HepG2 (cell line): ENCODE data around the gene ATP11A. TPM values are rescaled to one million over a fixed set of nuclear protein-coding genes. Genes with fewer than 3 reads are reported as not detected.
A peak's percentile ranks its signal among the peaks of the same experiment; 100 is the strongest.

ENCODE experiments used
- ELF1 ChIP-seq: sonication (generic); formaldehyde crosslinking; IDR thresholded peaks from 2 replicates; pipeline ENCODE4 v1.4.0; 2020; ENCODE audit warnings: missing genetic modification reagents
- EP300 ChIP-seq, 3 experiments: sonication (generic) in 1 of 3; formaldehyde crosslinking in 1 of 3; IDR thresholded peaks; 2 replicates each; pipeline versions ENCODE4 v1.5.1 to v1.6.1; 2011 to 2020; ENCODE audit warnings: low read depth in 2 of 3, low read length in 2 of 3, borderline replicate concordance in 1 of 3, improper control_type of control experiment in 1 of 3, mild to moderate bottlenecking in 1 of 3, missing genetic modification reagents in 1 of 3, moderate library complexity in 1 of 3
- HMGXB3 ChIP-seq: sonication (generic); formaldehyde crosslinking; IDR thresholded peaks from 2 replicates; pipeline ENCODE4 v1.4.0; 2020; ENCODE audit warnings: missing genetic modification reagents, borderline replicate concordance
- ZBTB43 ChIP-seq: sonication (generic); formaldehyde crosslinking; conservative IDR thresholded peaks from 2 replicates; pipeline ENCODE4 v1.4.0; 2020; ENCODE audit warnings: missing genetic modification reagents
- ZFY ChIP-seq: sonication (generic); formaldehyde crosslinking; IDR thresholded peaks from 2 replicates; pipeline ENCODE4 v1.4.0; 2020; ENCODE audit warnings: missing genetic modification reagents
- ZNF282 ChIP-seq: fragments of 450-650 bp; IDR thresholded peaks from 2 replicates; pipeline ENCODE4 v1.6.1; 2018; ENCODE audit not compliant: partially characterized antibody
- ZNF354B ChIP-seq: sonication (generic); formaldehyde crosslinking; IDR thresholded peaks from 2 replicates; pipeline ENCODE4 v1.8.0; 2022; ENCODE audit warnings: mild to moderate bottlenecking, missing genetic modification reagents
- ZNF674 ChIP-seq: sonication (generic); formaldehyde crosslinking; IDR thresholded peaks from 2 replicates; pipeline ENCODE4 v1.5.0; 2020; ENCODE audit warnings: low read depth, mild to moderate bottlenecking, missing genetic modification reagents
- polyA plus RNA-seq, 8 experiments: library from polyadenylated mRNA; depleted of rRNA in 3 of 8; stranded (reverse) in 7 of 8; unstranded in 1 of 8; fragments of >200 nt; fragmentation: Illumina TruSeq in 4 of 8; extraction: Trizol in 4 of 8; gene quantifications; 2 replicates each; pipeline versions ENCODE4 v1.2.1 to v1.2.3, GENCODE V29; 2011 to 2016; ENCODE audit warnings: low read depth in 4 of 8, missing spikeins in 1 of 8, mixed read lengths in 1 of 8; ENCODE audit not compliant: insufficient read depth in 1 of 8
- total RNA-seq, 5 experiments: library from RNA; depleted of rRNA; stranded (reverse); fragments of >200 nt; fragmentation: Illumina TruSeq; extraction: Trizol; gene quantifications; 2 replicates each; pipeline ENCODE4 v1.2.3, GENCODE V29; 2016; ENCODE audit warnings: low read depth in 1 of 5
- TF ChIP-seq, protein P1 (sequence below): sonication (generic); formaldehyde crosslinking; IDR thresholded peaks from 2 replicates; pipeline ENCODE4 v1.8.1; 2023; ENCODE audit warnings: missing genetic modification reagents, inconsistent platforms, borderline replicate concordance
- TF ChIP-seq, protein P2 (sequence below): sonication (generic); formaldehyde crosslinking; IDR thresholded peaks from 2 replicates; pipeline ENCODE4 v1.4.0; 2020; ENCODE audit warnings: missing genetic modification reagents, borderline replicate concordance
- TF ChIP-seq, protein P3 (sequence below): sonication (generic); formaldehyde crosslinking; IDR thresholded peaks from 2 replicates; pipeline ENCODE4 v1.5.1; 2020; ENCODE audit warnings: missing genetic modification reagents, mild to moderate bottlenecking, borderline replicate concordance
- TF ChIP-seq, protein P4 (sequence below): sonication (generic); formaldehyde crosslinking; IDR thresholded peaks from 2 replicates; pipeline ENCODE4 v1.4.0; 2020; ENCODE audit warnings: missing genetic modification reagents, borderline replicate concordance

Gene ATP11A
- total and polyA plus RNA-seq, 2 of the 13 experiments (the other 11 are each of a cell fraction or from before 2014, with no cell fraction given) = 18.4 to 20.1 TPM

DNA sequence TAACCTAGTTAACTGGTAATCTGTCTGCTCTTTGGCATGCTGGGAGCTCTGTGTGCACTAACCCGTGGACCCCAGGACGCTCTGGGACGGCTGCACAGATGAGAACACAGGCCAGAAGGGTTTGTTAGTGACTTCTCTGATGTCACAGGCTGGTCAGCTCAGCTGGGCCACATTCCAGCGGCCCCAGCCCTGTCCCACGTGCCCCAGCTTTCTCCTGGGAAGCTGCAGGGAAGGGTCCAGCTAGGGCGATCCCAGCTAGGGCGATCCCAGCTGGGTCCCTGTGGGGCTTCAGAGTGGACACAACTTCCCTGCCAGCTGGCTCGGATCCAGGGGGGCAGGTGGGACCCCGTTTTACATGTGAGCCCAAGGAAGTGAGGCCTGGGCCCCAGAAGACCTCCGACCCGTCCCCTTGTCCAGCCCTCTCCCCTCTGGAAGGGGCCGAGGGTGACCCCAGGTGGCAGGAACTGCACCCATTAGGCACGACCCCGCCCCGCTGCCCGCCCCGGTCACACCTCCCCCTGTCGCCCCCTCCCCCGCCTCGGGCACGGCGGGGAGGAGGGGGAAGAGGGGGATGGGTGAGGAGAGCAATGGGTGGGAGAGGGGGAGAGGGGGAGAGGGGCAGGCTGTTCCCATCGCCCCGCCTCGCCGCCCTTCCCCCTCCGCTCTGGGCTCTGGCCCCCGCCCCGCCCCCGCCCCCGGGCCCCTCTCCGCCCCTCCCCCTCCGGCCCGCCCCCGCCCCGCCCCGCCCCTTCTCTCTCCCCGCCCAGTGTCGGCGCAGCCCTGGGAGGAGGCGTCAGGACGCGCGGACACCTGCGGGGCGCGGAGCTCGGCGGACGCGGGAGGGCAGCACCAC, 204.0 kb downstream of the ATP11A start (continued):
- TF ChIP-seq ELF1 (peak; percentile 45; the same call in 1 of the 2 replicates), ZNF354B (CRISPR knock-in tag) (no peak), ZFY (peak; percentile 52), ZBTB43 (CRISPR knock-in tag) (peak; percentile 56; the same call in 1 of the 2 replicates), ZNF282 (no peak), HMGXB3 (CRISPR knock-in tag) (0 out of 2 replicates have a peak, but pooled peaks have one; percentile 24), EP300 (IDR thresholded peaks at IDR 0.05; ENCODE audit: low read depth in 2 of 2, low read length in 2 of 2) (0 out of 4 replicates have a peak, but pooled peaks of 1 of the 2 experiments have one; percentile 8), EP300 (CRISPR knock-in tag; IDR thresholded peaks at IDR 0.05; ENCODE audit: borderline replicate concordance) (peak; percentile 46; the same call in 1 of the 2 replicates), ZNF674 (0 out of 2 replicates have a peak, but pooled peaks have one; percentile 54)
- TF ChIP-seq, protein P1, sequence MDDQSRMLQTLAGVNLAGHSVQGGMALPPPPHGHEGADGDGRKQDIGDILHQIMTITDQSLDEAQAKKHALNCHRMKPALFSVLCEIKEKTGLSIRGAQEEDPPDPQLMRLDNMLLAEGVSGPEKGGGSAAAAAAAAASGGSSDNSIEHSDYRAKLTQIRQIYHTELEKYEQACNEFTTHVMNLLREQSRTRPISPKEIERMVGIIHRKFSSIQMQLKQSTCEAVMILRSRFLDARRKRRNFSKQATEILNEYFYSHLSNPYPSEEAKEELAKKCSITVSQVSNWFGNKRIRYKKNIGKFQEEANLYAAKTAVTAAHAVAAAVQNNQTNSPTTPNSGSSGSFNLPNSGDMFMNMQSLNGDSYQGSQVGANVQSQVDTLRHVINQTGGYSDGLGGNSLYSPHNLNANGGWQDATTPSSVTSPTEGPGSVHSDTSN (CRISPR knock-in tag) = no peak
- TF ChIP-seq, protein P2, sequence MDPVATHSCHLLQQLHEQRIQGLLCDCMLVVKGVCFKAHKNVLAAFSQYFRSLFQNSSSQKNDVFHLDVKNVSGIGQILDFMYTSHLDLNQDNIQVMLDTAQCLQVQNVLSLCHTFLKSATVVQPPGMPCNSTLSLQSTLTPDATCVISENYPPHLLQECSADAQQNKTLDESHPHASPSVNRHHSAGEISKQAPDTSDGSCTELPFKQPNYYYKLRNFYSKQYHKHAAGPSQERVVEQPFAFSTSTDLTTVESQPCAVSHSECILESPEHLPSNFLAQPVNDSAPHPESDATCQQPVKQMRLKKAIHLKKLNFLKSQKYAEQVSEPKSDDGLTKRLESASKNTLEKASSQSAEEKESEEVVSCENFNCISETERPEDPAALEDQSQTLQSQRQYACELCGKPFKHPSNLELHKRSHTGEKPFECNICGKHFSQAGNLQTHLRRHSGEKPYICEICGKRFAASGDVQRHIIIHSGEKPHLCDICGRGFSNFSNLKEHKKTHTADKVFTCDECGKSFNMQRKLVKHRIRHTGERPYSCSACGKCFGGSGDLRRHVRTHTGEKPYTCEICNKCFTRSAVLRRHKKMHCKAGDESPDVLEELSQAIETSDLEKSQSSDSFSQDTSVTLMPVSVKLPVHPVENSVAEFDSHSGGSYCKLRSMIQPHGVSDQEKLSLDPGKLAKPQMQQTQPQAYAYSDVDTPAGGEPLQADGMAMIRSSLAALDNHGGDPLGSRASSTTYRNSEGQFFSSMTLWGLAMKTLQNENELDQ = no peak
- TF ChIP-seq, protein P3, sequence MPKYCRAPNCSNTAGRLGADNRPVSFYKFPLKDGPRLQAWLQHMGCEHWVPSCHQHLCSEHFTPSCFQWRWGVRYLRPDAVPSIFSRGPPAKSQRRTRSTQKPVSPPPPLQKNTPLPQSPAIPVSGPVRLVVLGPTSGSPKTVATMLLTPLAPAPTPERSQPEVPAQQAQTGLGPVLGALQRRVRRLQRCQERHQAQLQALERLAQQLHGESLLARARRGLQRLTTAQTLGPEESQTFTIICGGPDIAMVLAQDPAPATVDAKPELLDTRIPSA = no peak
- TF ChIP-seq, protein P4, sequence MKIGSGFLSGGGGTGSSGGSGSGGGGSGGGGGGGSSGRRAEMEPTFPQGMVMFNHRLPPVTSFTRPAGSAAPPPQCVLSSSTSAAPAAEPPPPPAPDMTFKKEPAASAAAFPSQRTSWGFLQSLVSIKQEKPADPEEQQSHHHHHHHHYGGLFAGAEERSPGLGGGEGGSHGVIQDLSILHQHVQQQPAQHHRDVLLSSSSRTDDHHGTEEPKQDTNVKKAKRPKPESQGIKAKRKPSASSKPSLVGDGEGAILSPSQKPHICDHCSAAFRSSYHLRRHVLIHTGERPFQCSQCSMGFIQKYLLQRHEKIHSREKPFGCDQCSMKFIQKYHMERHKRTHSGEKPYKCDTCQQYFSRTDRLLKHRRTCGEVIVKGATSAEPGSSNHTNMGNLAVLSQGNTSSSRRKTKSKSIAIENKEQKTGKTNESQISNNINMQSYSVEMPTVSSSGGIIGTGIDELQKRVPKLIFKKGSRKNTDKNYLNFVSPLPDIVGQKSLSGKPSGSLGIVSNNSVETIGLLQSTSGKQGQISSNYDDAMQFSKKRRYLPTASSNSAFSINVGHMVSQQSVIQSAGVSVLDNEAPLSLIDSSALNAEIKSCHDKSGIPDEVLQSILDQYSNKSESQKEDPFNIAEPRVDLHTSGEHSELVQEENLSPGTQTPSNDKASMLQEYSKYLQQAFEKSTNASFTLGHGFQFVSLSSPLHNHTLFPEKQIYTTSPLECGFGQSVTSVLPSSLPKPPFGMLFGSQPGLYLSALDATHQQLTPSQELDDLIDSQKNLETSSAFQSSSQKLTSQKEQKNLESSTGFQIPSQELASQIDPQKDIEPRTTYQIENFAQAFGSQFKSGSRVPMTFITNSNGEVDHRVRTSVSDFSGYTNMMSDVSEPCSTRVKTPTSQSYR (CRISPR knock-in tag) = peak; percentile 76
